ENCODE results near the gene NDUFAF4. TPM values are rescaled to one million over a fixed set of nuclear protein-coding genes. Genes with fewer than 3 reads are reported as not detected.

Gene NDUFAF4
- total RNA-seq, 1 donor from 2014 or later, result 46.9 TPM

DNA sequence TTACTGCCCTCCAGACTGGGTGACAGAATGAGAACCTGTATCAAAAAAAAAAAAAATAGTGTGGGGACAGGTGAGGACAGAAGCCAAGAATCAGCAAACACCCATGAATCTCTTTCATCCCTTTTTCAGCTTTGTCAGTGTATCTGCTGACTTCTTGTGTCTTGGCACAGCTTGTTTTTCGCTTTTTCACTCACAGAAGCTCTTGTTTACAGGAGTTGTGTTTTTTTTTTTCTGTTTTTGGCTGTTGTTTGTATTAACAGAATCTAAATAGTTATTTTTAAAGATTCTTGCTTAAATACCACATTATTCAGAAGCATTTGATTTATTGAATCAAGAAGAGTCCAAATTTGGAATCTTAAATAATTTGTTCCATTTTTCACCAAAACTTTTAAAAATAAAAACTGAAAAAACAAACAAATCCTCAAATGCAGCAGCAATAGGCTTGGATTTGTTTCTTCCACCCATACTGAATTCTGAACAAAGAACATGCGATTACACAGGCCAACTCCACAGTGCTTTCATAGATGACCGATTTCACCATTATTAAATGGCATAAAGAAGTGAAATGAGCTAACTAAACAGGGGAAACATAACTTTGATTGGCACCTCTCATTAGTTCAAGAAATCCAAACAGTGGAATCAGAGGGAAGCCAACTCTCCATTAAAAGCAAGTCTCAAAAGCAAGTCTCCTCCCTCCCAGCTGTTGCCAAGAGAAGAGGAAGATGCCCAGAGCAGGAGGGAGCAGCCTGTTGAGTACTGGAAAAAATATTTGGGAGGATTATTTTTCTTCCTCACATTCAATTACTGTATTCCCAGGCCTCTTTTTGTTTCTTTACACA is 33.3 kb downstream of the NDUFAF4 start:
- no peak for DNase-seq (ENCODE audit: low read depth, low spot score)
- H3K27ac Mint-ChIP-seq (ENCODE audit: unreplicated experiment), result no peak overlapping the region
- H3K27me3 Mint-ChIP-seq (ENCODE audit: low read depth), result peaks cover 3% of the 10 kb centered on the region
- no peaks in the 10 kb centered on the region for H3K9me3 Mint-ChIP-seq
- TF ChIP-seq, protein P1, sequence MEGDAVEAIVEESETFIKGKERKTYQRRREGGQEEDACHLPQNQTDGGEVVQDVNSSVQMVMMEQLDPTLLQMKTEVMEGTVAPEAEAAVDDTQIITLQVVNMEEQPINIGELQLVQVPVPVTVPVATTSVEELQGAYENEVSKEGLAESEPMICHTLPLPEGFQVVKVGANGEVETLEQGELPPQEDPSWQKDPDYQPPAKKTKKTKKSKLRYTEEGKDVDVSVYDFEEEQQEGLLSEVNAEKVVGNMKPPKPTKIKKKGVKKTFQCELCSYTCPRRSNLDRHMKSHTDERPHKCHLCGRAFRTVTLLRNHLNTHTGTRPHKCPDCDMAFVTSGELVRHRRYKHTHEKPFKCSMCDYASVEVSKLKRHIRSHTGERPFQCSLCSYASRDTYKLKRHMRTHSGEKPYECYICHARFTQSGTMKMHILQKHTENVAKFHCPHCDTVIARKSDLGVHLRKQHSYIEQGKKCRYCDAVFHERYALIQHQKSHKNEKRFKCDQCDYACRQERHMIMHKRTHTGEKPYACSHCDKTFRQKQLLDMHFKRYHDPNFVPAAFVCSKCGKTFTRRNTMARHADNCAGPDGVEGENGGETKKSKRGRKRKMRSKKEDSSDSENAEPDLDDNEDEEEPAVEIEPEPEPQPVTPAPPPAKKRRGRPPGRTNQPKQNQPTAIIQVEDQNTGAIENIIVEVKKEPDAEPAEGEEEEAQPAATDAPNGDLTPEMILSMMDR (conservative IDR thresholded peaks at IDR 0.05), result no peak
- no peak overlapping the region for H3K4me3 Mint-ChIP-seq
- peaks cover under 1% of the 10 kb centered on the region for H3K36me3 Mint-ChIP-seq (ENCODE audit: low read depth)
- no peaks in the 10 kb centered on the region for H3K4me1 Mint-ChIP-seq

DNA sequence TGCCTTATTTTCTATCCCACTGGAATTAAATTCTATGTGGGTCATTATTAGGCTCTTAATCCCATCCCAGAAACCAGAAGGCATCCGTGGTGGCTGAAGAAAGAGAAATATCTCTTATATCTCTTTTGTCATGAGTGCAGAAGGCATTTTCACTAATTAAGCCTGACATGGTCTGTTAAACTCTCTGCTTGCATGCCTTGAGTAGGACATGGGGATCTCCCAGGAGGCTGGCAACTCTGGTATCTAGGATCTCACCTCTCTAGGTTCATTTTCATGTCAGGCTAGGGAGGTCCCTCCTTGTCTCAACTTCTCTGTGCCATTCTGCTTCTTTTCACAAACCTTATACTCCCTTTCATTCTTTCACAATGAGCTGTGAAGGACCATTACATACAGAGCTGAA is 35.1 kb downstream of the NDUFAF4 start:
- H3K4me1 Mint-ChIP-seq, result no peaks in the 10 kb centered on the region
- H3K9me3 Mint-ChIP-seq, result no peaks in the 10 kb centered on the region
- H3K27me3 Mint-ChIP-seq (ENCODE audit: low read depth), result peaks cover 3% of the 10 kb centered on the region
- TF ChIP-seq, protein P1 (conservative IDR thresholded peaks at IDR 0.05), result no peak
- H3K4me3 Mint-ChIP-seq, result no peak overlapping the region
- DNase-seq (ENCODE audit: low read depth, low spot score), result no peak
- H3K27ac Mint-ChIP-seq (ENCODE audit: unreplicated experiment), result no peak overlapping the region
- H3K36me3 Mint-ChIP-seq (ENCODE audit: low read depth), result peaks cover 2% of the 10 kb centered on the region

DNA sequence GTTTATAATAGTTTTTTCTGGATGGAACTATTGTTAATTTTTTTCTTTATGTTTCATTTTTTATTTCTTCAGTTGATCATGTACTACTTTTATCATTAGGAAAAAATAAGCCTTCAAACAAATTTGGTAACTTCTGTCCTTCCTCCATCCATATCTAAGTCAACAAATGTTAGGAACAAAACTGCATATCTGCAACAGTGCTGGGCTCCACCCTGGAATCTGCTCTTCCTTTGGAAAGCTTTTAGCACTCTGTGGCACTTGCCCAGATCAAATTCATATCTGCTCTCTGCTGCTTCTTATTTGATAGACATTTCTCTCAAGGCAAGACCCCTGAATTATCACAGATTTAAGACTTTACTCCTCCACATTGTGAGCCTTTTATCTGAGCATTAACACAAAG is 36.1 kb downstream of the NDUFAF4 start:
- Mint-ChIP-seq H3K27ac (ENCODE audit: unreplicated experiment) (no peak overlapping the region), H3K27me3 (ENCODE audit: low read depth) (peaks cover 3% of the 10 kb centered on the region), H3K9me3 (no peaks in the 10 kb centered on the region), H3K4me1 (no peaks in the 10 kb centered on the region), H3K4me3 (no peak overlapping the region), H3K36me3 (ENCODE audit: low read depth) (peaks cover 2% of the 10 kb centered on the region)
- TF ChIP-seq, protein P1 (conservative IDR thresholded peaks at IDR 0.05), result no peak
- DNase-seq (ENCODE audit: low read depth, low spot score), result no peak

DNA sequence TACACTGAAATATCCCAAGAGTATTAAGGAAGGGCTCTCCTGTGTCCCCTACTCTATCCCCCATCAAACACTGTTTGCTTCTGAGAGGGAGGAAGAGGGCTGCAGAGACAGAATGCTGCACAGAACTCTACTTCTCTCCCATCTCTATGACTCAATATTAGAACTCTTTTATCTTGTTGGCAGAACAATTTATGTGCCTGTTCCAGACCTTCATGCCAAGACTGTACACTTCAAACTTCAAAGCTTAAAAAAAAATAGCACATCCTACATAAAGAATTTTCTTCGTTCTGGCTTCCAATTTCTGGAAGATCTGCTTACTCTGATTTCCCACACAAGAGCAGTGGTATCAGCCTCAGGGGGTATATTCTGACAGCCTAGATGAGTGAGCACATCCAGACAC is 40.8 kb downstream of the NDUFAF4 start:
- peak overlapping the region; percentile 81 for H3K27ac Mint-ChIP-seq (ENCODE audit: unreplicated experiment)
- H3K9me3 Mint-ChIP-seq, result peaks cover 4% of the 10 kb centered on the region
- no peak for DNase-seq (ENCODE audit: low read depth, low spot score)
- peaks cover 2% of the 10 kb centered on the region for H3K36me3 Mint-ChIP-seq (ENCODE audit: low read depth)
- H3K4me1 Mint-ChIP-seq, result no peaks in the 10 kb centered on the region
- H3K4me3 Mint-ChIP-seq, result no peak overlapping the region
- H3K27me3 Mint-ChIP-seq (ENCODE audit: low read depth), result no peaks in the 10 kb centered on the region
- TF ChIP-seq, protein P1 (conservative IDR thresholded peaks at IDR 0.05), result no peak

DNA sequence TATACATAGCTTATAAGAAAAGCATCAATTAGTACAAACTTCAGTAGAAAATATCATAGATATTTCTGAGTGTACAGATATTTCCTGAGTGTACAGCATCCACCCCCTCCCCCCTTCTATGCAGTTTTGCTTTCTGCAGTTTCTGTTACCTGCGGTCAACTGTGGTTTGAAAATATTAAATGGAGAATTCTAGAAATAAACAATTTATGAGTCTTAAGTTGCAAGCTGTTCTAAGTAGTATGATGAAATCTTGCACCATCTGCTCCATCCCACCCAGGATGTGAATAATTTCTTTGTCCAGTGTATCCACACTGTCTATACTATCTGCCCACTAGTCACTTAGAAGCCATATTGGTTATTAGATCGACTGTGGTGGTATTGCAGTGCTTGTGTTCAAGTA is 44.6 kb downstream of the NDUFAF4 start:
- Mint-ChIP-seq H3K4me1 (no peaks in the 10 kb centered on the region), H3K9me3 (peaks cover 12% of the 10 kb centered on the region), H3K36me3 (ENCODE audit: low read depth) (no peaks in the 10 kb centered on the region), H3K27me3 (ENCODE audit: low read depth) (no peaks in the 10 kb centered on the region), H3K4me3 (no peak overlapping the region), H3K27ac (ENCODE audit: unreplicated experiment) (no peak overlapping the region)
- no peak for DNase-seq (ENCODE audit: low read depth, low spot score)
- TF ChIP-seq, protein P1 (conservative IDR thresholded peaks at IDR 0.05), result no peak

All from neural crest cell (in vitro differentiated cells).